PC-3 (cell line): ENCODE measurements around the gene STAT1. TPM values are rescaled to one million over a fixed set of nuclear protein-coding genes. Genes with fewer than 3 reads are reported as not detected.

ENCODE experiments used
- ATAC-seq: fragments of 200-7000 bp; cut with Tn5 transposase; 2 replicates; pipeline ENCODE4 v1.9.1; 2020; ENCODE audit warnings: mild to moderate bottlenecking, moderate library complexity
- BruUV-seq: library from RNA; stranded (reverse); fragments of 400-500 nt; replicated peaks from 2 replicates; lab custom pipeline; 2021; lab: Mats Ljungman, UMichigan
- CTCF ChIA-PET: fragments of 300-600 bp; sonication (Branson Sonifier 250); formaldehyde crosslinking; loops from one replicate; lab custom pipeline; 2022; ENCODE audit warnings: antibody characterized with exemption; lab: Charles Lee
- POLR2A ChIA-PET: fragments of 300-600 bp; sonication (Branson Sonifier 250); formaldehyde crosslinking; loops from one replicate; lab custom pipeline; 2022; ENCODE audit warnings: antibody characterized with exemption; ENCODE audit not compliant: unreplicated experiment; lab: Charles Lee
- DNase-seq: peaks from one replicate; pipeline ENCODE4 v3.0.0-alpha.2; 2015
- H2AFZ ChIP-seq: fragments of 300-600 bp; sonication (generic); 2 replicates; pipeline ENCODE4 v1.6.0; 2016; ENCODE audit warnings: antibody characterized with exemption, low read length
- H3F3A ChIP-seq: fragments of 300-600 bp; sonication (generic); one replicate; pipeline ENCODE4 v1.6.0; 2017; ENCODE audit warnings: antibody characterized with exemption, low read length, control low read depth, mild to moderate bottlenecking; ENCODE audit not compliant: unreplicated experiment
- H3K27ac ChIP-seq: fragments of 300-600 bp; sonication (generic); 2 replicates; pipeline ENCODE4 v1.5.1; 2016; ENCODE audit warnings: mild to moderate bottlenecking, low read length
- H3K27me3 ChIP-seq: fragments of 300-600 bp; sonication (generic); 2 replicates; pipeline ENCODE4 v1.6.1; 2016; ENCODE audit warnings: low read length, mixed read lengths
- H3K36me3 ChIP-seq: fragments of 300-600 bp; sonication (generic); 2 replicates; pipeline ENCODE4 v1.6.1; 2016; ENCODE audit warnings: low read depth, mixed run types, low read length, mixed read lengths
- H3K4me1 ChIP-seq: fragments of 300-600 bp; sonication (generic); 2 replicates; pipeline ENCODE4 v1.5.1; 2016; ENCODE audit warnings: low read length; ENCODE audit not compliant: insufficient read depth
- H3K4me2 ChIP-seq: fragments of 300-600 bp; sonication (generic); 2 replicates; pipeline ENCODE4 v1.6.0; 2016; ENCODE audit warnings: low read length
- H3K4me3 ChIP-seq: fragments of 300-600 bp; sonication (generic); 2 replicates; pipeline ENCODE4 v1.5.1; 2016; ENCODE audit warnings: mild to moderate bottlenecking, low read length, mixed read lengths
- H3K79me2 ChIP-seq: fragments of 300-600 bp; sonication (generic); 2 replicates; pipeline ENCODE4 v1.6.1; 2017; ENCODE audit warnings: low read length, mixed read lengths
- H3K9ac ChIP-seq: fragments of 300-600 bp; sonication (generic); 2 replicates; pipeline ENCODE4 v1.6.0; 2016; ENCODE audit warnings: mild to moderate bottlenecking, low read length
- H3K9me2 ChIP-seq: fragments of 300-600 bp; sonication (generic); replicated peaks from 2 replicates; pipeline ENCODE4 v1.6.1; 2016; ENCODE audit warnings: mixed run types, low read length, mixed read lengths
- H3K9me3 ChIP-seq: fragments of 300-600 bp; sonication (generic); 2 replicates; pipeline ENCODE4 v1.6.1; 2016; ENCODE audit warnings: low read length, mixed read lengths
- H4K20me1 ChIP-seq: fragments of 300-600 bp; sonication (generic); 2 replicates; pipeline ENCODE4 v1.6.1; 2016; ENCODE audit warnings: low read length, mixed read lengths
- CTCF ChIP-seq: fragments of 300-600 bp; sonication (generic); conservative IDR thresholded peaks from 2 replicates; pipeline ENCODE4 v1.5.1; 2017; ENCODE audit warnings: antibody characterized with exemption, low read depth, mild to moderate bottlenecking, low read length
- EZH2 ChIP-seq: fragments of 300-600 bp; sonication (generic); IDR thresholded peaks from one replicate; pipeline ENCODE4 v1.6.1; 2017; ENCODE audit warnings: antibody characterized with exemption, mild to moderate bottlenecking, low read length; ENCODE audit not compliant: unreplicated experiment
- EZH2phosphoT487 ChIP-seq: fragments of 300-600 bp; sonication (generic); IDR thresholded peaks from 2 replicates; pipeline ENCODE4 v1.6.1; 2018; ENCODE audit warnings: mild to moderate bottlenecking, antibody characterized with exemption, low read length, borderline replicate concordance
- intact Hi-C: fragments of 100-400 bp; cut with micrococcal nuclease; formaldehyde crosslinking; loops from 2 replicates; pipeline ENCODE4 v1.9.0; 2023
- total RNA-seq: library from RNA; depleted of rRNA; stranded (reverse); fragments of >200 nt; gene quantifications from 2 replicates; pipeline ENCODE4 v1.2.3, GENCODE V29; 2014

STAT1 gene
- total RNA-seq, 1 experiment from 2014 or later, result 47.9 TPM

DNA sequence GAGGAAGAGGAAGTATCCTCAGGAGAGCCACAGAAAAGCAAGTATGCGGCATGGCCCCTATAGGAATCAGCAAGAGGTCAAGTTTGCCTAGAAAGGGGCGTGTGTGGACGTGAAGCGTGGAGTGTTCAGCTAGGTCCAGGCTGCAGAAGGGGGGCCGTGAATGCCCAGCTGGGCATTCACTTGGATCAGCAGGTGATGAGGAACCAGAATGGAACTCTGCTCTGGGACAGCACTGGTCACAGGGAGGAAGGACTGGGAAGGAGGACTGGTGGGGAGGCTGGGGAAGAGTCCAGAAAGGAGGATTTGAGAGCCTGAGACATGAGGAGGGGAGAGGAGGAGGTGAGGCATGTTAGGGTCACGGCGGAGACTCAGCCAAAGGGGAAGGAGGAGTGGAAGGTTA, 19.8 kb downstream of the STAT1 start:
- Histone ChIP-seq H3F3A (no peaks in the 10 kb centered on the region), H4K20me1 (no peaks in the 10 kb centered on the region), H3K9me3 (no peaks in the 10 kb centered on the region), H2AFZ (no peak overlapping the region), H3K4me2 (no peak overlapping the region), H3K4me3 (no peak overlapping the region), H3K79me2 (no peaks in the 10 kb centered on the region), H3K4me1 (no peaks in the 10 kb centered on the region), H3K36me3 (peaks cover 73% of the 10 kb centered on the region), H3K9ac (no peak overlapping the region), H3K9me2 (no peaks in the 10 kb centered on the region), H3K27me3 (no peaks in the 10 kb centered on the region), H3K27ac (no peak overlapping the region)
- ChIA-PET CTCF (no interaction called here), POLR2A (no interaction called here)
- ATAC-seq (no peak), DNase-seq (no peak)
- intact Hi-C loops, result no loop called here
- no TSS peak for BruUV-seq
- no peak for TF ChIP-seq EZH2
- TF ChIP-seq EZH2phosphoT487, result no peak
- TF ChIP-seq CTCF, result no peak

- Histone ChIP-seq H3K9me2 (no peaks in the 10 kb centered on the region), H3F3A (no peaks in the 10 kb centered on the region), H3K36me3 (peaks cover 71% of the 10 kb centered on the region), H3K4me3 (no peak overlapping the region), H3K27me3 (no peaks in the 10 kb centered on the region), H3K4me1 (no peaks in the 10 kb centered on the region), H2AFZ (no peak overlapping the region), H3K9me3 (no peaks in the 10 kb centered on the region), H3K27ac (no peak overlapping the region), H3K4me2 (no peak overlapping the region), H4K20me1 (no peaks in the 10 kb centered on the region), H3K9ac (no peak overlapping the region), H3K79me2 (no peaks in the 10 kb centered on the region)
- intact Hi-C loops, result no loop called here
- BruUV-seq, result no TSS peak
- POLR2A ChIA-PET, result no interaction called here
- CTCF ChIA-PET, result no interaction called here
- no peak for ATAC-seq
- DNase-seq, result no peak
- TF ChIP-seq EZH2phosphoT487 (no peak), EZH2 (no peak), CTCF (no peak)
These were observed 20.7 kb downstream of the STAT1 start for GRCh38 chr2:190993292-190993643.

DNA sequence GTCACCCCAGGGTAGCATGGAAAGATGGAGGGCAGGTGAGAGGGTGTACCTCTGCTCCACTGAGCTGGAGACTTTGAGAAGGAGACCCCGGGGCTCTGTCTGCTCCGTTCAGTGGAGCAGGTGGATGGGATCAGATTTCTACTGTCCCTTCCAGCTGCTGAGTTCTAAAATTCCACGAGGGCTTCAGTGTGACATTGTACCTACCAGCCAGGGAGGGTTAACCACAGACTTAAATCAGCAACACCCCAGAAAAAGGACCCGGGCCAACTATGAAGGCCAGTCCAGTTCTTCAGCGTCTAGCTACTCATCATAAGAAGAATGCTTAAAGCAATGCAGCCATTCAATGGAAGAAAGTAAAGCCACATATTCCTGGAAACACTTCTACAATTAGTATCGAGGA, 23.8 kb downstream of the STAT1 start:
- intact Hi-C loops, result no loop called here
- Histone ChIP-seq H3K9me2 (no peaks in the 10 kb centered on the region), H3K36me3 (peaks cover 71% of the 10 kb centered on the region), H3K4me3 (no peak overlapping the region), H3K9ac (no peak overlapping the region), H3K79me2 (no peaks in the 10 kb centered on the region), H3K9me3 (no peaks in the 10 kb centered on the region), H3K27ac (no peak overlapping the region), H2AFZ (no peak overlapping the region), H3K4me2 (no peak overlapping the region), H3F3A (no peaks in the 10 kb centered on the region), H3K27me3 (no peaks in the 10 kb centered on the region), H4K20me1 (no peaks in the 10 kb centered on the region), H3K4me1 (peaks cover 3% of the 10 kb centered on the region)
- ATAC-seq, result no peak
- no peak for DNase-seq
- no peak for TF ChIP-seq EZH2
- no peak for TF ChIP-seq EZH2phosphoT487
- TF ChIP-seq CTCF, result no peak
- ChIA-PET CTCF (no interaction called here), POLR2A (no interaction called here)
- BruUV-seq, result no TSS peak
